Measurements from ENCODE around the gene RELT.

- TF ChIP-seq CTCF (conservative IDR thresholded peaks at IDR 0.05), result no peak
- no peak for TF ChIP-seq ZFX (IDR thresholded peaks at IDR 0.05)
Observed at GRCh38 chr11:73395297-73396208, 19.4 kb downstream of the RELT start.

All from C4-2B (cell line).